ENCODE results near the gene IL1RAPL2.

DNA sequence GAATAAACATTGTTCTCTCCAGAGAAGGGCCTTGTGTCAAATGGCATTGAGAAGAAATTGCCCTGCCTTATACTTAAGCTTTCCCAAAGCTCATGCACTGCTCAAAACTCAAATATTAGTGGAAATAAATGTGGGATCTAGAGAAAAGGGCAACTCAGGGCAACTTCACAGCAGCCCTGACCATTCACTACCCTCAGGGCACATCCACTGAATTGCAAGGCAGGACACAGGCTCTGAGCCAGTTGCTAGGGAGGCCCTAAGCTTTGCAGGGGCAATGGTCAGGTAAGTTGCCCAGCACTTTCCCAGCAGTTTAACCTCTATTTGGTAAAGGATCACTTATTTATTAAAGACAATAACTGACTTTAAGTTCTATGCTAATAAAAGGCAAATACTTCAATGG lies 909.8 kb downstream of the IL1RAPL2 start:
- TF ChIP-seq CTCF (IDR thresholded peaks at IDR 0.05), result no peak
- TF ChIP-seq, protein P1, sequence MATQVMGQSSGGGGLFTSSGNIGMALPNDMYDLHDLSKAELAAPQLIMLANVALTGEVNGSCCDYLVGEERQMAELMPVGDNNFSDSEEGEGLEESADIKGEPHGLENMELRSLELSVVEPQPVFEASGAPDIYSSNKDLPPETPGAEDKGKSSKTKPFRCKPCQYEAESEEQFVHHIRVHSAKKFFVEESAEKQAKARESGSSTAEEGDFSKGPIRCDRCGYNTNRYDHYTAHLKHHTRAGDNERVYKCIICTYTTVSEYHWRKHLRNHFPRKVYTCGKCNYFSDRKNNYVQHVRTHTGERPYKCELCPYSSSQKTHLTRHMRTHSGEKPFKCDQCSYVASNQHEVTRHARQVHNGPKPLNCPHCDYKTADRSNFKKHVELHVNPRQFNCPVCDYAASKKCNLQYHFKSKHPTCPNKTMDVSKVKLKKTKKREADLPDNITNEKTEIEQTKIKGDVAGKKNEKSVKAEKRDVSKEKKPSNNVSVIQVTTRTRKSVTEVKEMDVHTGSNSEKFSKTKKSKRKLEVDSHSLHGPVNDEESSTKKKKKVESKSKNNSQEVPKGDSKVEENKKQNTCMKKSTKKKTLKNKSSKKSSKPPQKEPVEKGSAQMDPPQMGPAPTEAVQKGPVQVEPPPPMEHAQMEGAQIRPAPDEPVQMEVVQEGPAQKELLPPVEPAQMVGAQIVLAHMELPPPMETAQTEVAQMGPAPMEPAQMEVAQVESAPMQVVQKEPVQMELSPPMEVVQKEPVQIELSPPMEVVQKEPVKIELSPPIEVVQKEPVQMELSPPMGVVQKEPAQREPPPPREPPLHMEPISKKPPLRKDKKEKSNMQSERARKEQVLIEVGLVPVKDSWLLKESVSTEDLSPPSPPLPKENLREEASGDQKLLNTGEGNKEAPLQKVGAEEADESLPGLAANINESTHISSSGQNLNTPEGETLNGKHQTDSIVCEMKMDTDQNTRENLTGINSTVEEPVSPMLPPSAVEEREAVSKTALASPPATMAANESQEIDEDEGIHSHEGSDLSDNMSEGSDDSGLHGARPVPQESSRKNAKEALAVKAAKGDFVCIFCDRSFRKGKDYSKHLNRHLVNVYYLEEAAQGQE (IDR thresholded peaks at IDR 0.05; ENCODE audit: insufficient read depth in 1 of 2, low read depth in 2 of 2, low read length in 1 of 2), result no peak
